Body of pancreas (tissue), 4 donors: ENCODE measurements around the gene VASH1.

Source experiments
- CTCF ChIP-seq, 7 experiments: fragments of 450-650 bp in 4 of 7; fragments of 200-600 bp in 3 of 7; sonication (generic) in 3 of 7; IDR thresholded peaks; one replicate each; pipeline ENCODE4 v1.5.1; 2016 to 2019; ENCODE audit warnings: antibody characterized with exemption in 7 of 7
- POLR2A ChIP-seq, 3 donors: fragments of 450-650 bp; IDR thresholded peaks; one replicate each; pipeline ENCODE4 v1.6.1; 2016; ENCODE audit warnings: antibody characterized with exemption in 3 of 3, mild to moderate bottlenecking in 2 of 3

DNA sequence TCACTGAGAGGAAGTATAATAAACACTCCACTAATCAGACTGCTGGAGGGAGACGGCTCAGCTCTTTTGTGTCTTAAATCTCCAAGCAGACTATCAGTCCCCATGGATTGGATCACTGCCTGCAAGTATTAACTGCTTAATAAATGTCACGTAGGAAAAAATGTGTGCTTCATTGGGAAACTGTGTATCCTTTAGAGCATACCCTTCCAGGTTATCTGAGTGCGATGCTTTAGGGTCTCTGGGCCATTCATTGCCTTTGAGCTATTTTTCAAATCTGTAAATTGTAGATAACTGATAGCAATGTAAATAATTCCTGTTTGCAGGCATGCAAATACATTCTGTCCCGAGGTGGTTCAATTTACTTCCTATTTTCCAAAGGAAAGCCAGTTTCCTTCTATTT lies 45.0 kb upstream of the VASH1 start:
- no peak for TF ChIP-seq CTCF (IDR thresholded peaks at IDR 0.05)
- no peak for TF ChIP-seq POLR2A (IDR thresholded peaks at IDR 0.05)
